Hepatocyte (in vitro differentiated cells): ENCODE measurements around the gene TMOD1. TPM values are rescaled to one million over a fixed set of nuclear protein-coding genes. Genes with fewer than 3 reads are reported as not detected.

Experiments
- DNase-seq: peaks from one replicate; pipeline ENCODE4 v3.0.0-alpha.2; 2016; ENCODE audit warnings: low spot score
- H2AFZ ChIP-seq: fragments of 200-600 bp; sonication (generic); 2 replicates; pipeline ENCODE4 v1.6.0; 2016; ENCODE audit warnings: antibody characterized with exemption, mild to moderate bottlenecking
- H3K27ac ChIP-seq: fragments of 200-600 bp; sonication (generic); 2 replicates; pipeline ENCODE4 v1.5.1; 2016; ENCODE audit warnings: mild to moderate bottlenecking
- H3K27me3 ChIP-seq: fragments of 200-600 bp; sonication (generic); 2 replicates; pipeline ENCODE4 v1.6.1; 2016
- H3K36me3 ChIP-seq: fragments of 200-600 bp; sonication (generic); replicated peaks from 2 replicates; pipeline ENCODE4 v1.5.1; 2016; ENCODE audit warnings: low read depth; ENCODE audit not compliant: insufficient read depth
- H3K4me1 ChIP-seq: fragments of 200-600 bp; sonication (generic); 2 replicates; pipeline ENCODE4 v1.5.1; 2016; ENCODE audit warnings: mild to moderate bottlenecking, moderate library complexity; ENCODE audit not compliant: insufficient read depth
- H3K4me2 ChIP-seq: fragments of 200-600 bp; sonication (generic); 2 replicates; pipeline ENCODE4 v1.6.0; 2016
- H3K4me3 ChIP-seq: fragments of 200-600 bp; sonication (generic); 2 replicates; pipeline ENCODE4 v1.5.1; 2016; ENCODE audit warnings: mild to moderate bottlenecking
- H3K79me2 ChIP-seq: fragments of 200-600 bp; sonication (generic); 2 replicates; pipeline ENCODE4 v1.6.0; 2017; ENCODE audit warnings: mild to moderate bottlenecking
- H3K9me2 ChIP-seq: fragments of 200-600 bp; sonication (generic); replicated peaks from 2 replicates; pipeline ENCODE4 v1.6.0; 2017; ENCODE audit warnings: mild to moderate bottlenecking; ENCODE audit not compliant: insufficient read depth
- H3K9me3 ChIP-seq: fragments of 200-600 bp; sonication (generic); 2 replicates; pipeline ENCODE4 v1.5.1; 2016; ENCODE audit warnings: low read depth, mild to moderate bottlenecking
- H4K20me1 ChIP-seq: fragments of 200-600 bp; sonication (generic); 2 replicates; pipeline ENCODE4 v1.6.0; 2016; ENCODE audit warnings: mild to moderate bottlenecking; ENCODE audit not compliant: insufficient read depth, poor library complexity, severe bottlenecking
- CTCF ChIP-seq: fragments of 200-600 bp; sonication (generic); IDR thresholded peaks from 2 replicates; pipeline ENCODE4 v1.5.1; 2016; ENCODE audit warnings: antibody characterized with exemption, mild to moderate bottlenecking; ENCODE audit not compliant: poor library complexity
- EZH2 ChIP-seq: fragments of 200-600 bp; sonication (generic); IDR thresholded peaks from 2 replicates; pipeline ENCODE4 v1.6.1; 2016; ENCODE audit warnings: antibody characterized with exemption, mild to moderate bottlenecking, borderline replicate concordance
- EZH2phosphoT487 ChIP-seq: fragments of 200-600 bp; sonication (generic); IDR thresholded peaks from one replicate; pipeline ENCODE4 v1.6.1; 2018; ENCODE audit warnings: antibody characterized with exemption, mild to moderate bottlenecking, low read depth, moderate library complexity; ENCODE audit not compliant: unreplicated experiment, severe bottlenecking
- WGBS: methylation state at CpG from one replicate; pipeline ENCODE4 v1.1.6; 2016; ENCODE audit warnings: low lambda C conversion rate; ENCODE audit errors: missing lambda C conversion rate; 5-methylcytosine and 5-hydroxymethylcytosine counted together
- polyA plus RNA-seq: library from polyadenylated mRNA; unstranded; fragments of >200 nt; fragmentation: Nextera tagmentation; extraction: Ambion mirVana; gene quantifications from 2 replicates; pipeline ENCODE4 v1.2.1, GENCODE V29; 2016
- total RNA-seq: library from RNA; depleted of rRNA; stranded (reverse); fragments of >200 nt; gene quantifications from 2 replicates; pipeline ENCODE4 v1.2.3, GENCODE V29; 2014

TMOD1 gene
- total and polyA plus RNA-seq, 2 experiments from 2014 or later: 0.47 to 3.5 TPM

DNA sequence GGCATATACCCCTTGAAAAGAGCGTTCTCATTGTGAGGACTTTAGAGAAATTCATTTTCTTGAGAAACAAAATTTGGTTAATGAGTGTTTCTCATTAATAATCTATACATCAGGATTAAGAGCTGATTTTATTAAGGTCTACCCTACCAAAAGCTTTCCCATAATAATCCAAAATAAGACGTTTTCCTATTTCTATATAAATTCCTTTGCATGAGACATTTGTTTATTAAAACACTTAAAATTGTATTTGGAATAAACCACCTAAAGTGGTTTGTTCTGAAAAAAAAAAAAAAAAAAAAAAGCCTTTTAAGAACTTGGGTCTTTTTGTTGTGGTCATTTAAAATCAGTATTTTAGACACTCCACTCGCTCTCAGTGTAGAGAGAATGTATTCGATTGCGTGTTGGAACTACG, 695 bp upstream of the TMOD1 start:
- Histone ChIP-seq H3K9me3 (no peaks in the 10 kb centered on the region), H3K4me2 (peak overlapping the region; percentile 100), H3K27me3 (peaks cover 61% of the 10 kb centered on the region), H3K27ac (no peak overlapping the region), H2AFZ (no peak overlapping the region), H4K20me1 (no peaks in the 10 kb centered on the region), H3K9me2 (no peaks in the 10 kb centered on the region), H3K36me3 (no peaks in the 10 kb centered on the region), H3K79me2 (no peaks in the 10 kb centered on the region), H3K4me1 (peaks cover 12% of the 10 kb centered on the region), H3K4me3 (peak overlapping the region; percentile 2)
- no peak for DNase-seq
- 14% methylated on average over 6 of the region's 6 CpGs for WGBS
- TF ChIP-seq EZH2 (no peak), EZH2phosphoT487 (no peak), CTCF (no peak)

DNA sequence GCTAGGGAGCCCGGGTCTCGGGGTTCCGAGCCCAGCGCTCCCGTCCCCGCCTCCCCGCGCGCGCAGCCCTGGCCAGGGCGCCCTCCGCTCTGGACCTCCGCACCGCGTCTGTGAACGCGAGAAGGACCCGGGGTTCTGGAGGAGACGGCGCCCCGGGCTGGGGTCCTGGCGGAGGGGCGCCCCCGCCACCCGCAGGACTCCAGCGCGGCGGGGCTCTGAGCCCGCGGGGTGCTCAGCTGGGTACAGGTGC, 431 bp downstream of the TMOD1 start:
- Histone ChIP-seq H3K9me3 (no peaks in the 10 kb centered on the region), H2AFZ (peak overlapping the region; percentile 60), H3K79me2 (no peaks in the 10 kb centered on the region), H3K4me3 (peak overlapping the region; percentile 42), H3K36me3 (no peaks in the 10 kb centered on the region), H3K9me2 (no peaks in the 10 kb centered on the region), H3K4me2 (peak overlapping the region; percentile 100), H3K27ac (no peak overlapping the region), H3K27me3 (peaks cover 73% of the 10 kb centered on the region), H4K20me1 (no peaks in the 10 kb centered on the region), H3K4me1 (peaks cover 12% of the 10 kb centered on the region)
- DNase-seq: no peak
- 1% methylated on average over 30 of the region's 30 CpGs for WGBS
- no peak for TF ChIP-seq EZH2
- no peak for TF ChIP-seq EZH2phosphoT487
- no peak for TF ChIP-seq CTCF

GRCh38 chr9:97502222-97502983, 937 bp downstream of the TMOD1 start:
- WGBS: 3% methylated on average over 40 of the region's 49 CpGs
- Histone ChIP-seq H3K9me2 (no peaks in the 10 kb centered on the region), H3K36me3 (no peaks in the 10 kb centered on the region), H3K9me3 (no peaks in the 10 kb centered on the region), H3K4me1 (peaks cover 12% of the 10 kb centered on the region), H3K27ac (no peak overlapping the region), H3K27me3 (peaks cover 77% of the 10 kb centered on the region), H3K79me2 (no peaks in the 10 kb centered on the region), H2AFZ (peak overlapping the region; percentile 60), H3K4me3 (peak overlapping the region; percentile 42), H3K4me2 (peak overlapping the region; percentile 100), H4K20me1 (no peaks in the 10 kb centered on the region)
- DNase-seq: peak; percentile 23
- peak; percentile 62 for TF ChIP-seq EZH2
- TF ChIP-seq CTCF: no peak
- no peak for TF ChIP-seq EZH2phosphoT487
